Measurements from ENCODE around the gene RBM33. TPM values are rescaled to one million over a fixed set of nuclear protein-coding genes. Genes with fewer than 3 reads are reported as not detected.

The RBM33 gene
- total RNA-seq, 2 donors from 2014 or later = 34.2 to 41.5 TPM

- ATAC-seq (peak; percentile 69 to 74), DNase-seq (peak; percentile 54)
- intact Hi-C loops (cut with DNase I) = loop anchor here in 1 of 2 donors (10.0 kb wide), 2 partner anchors 968 to 1018 kb away; no protein-coding TSS in a partner anchor
Measured at GRCh38 chr7:155796381-155797261, 152.2 kb downstream of the RBM33 start.

GRCh38 chr7:155797262-155798250, 153.1 kb downstream of the RBM33 start:
- no peak for DNase-seq
- intact Hi-C loops (cut with DNase I) = loop anchor here in 1 of 2 donors (10.0 kb wide), 2 partner anchors 967 to 1017 kb away; no protein-coding TSS in a partner anchor
- ATAC-seq = peak in 1 of 2 donors; percentile 18

GRCh38 chr7:155798673-155799439, 154.4 kb downstream of the RBM33 start:
- intact Hi-C loops (cut with DNase I) = loop anchor here in 1 of 2 donors (10.0 kb wide), 2 partner anchors 966 to 1016 kb away; no protein-coding TSS in a partner anchor
- DNase-seq = no peak
- no peak for ATAC-seq

GRCh38 chr7:155799514-155799913, 155.1 kb downstream of the RBM33 start:
- DNase-seq (no peak), ATAC-seq (peak; percentile 31 to 61)
- intact Hi-C loops (cut with DNase I) = loop anchor here in 1 of 2 donors (10.0 kb wide), 2 partner anchors 965 to 1015 kb away; no protein-coding TSS in a partner anchor

GRCh38 chr7:155800301-155800700, 155.8 kb downstream of the RBM33 start:
- intact Hi-C loops (cut with DNase I) = loop anchor here in 1 of 2 donors (10.0 kb wide), 1 partner anchor 674 kb away; no protein-coding TSS in a partner anchor
- no peak for DNase-seq
- ATAC-seq = no peak

GRCh38 chr7:155800741-155801267, 156.3 kb downstream of the RBM33 start:
- intact Hi-C loops (cut with DNase I) = loop anchor here in 1 of 2 donors (10.0 kb wide), 1 partner anchor 674 kb away; no protein-coding TSS in a partner anchor
- ATAC-seq = no peak
- DNase-seq = no peak

- DNase-seq = no peak
- ATAC-seq = no peak
- intact Hi-C loops (cut with DNase I) = loop anchor here in 1 of 2 donors (10.0 kb wide), 1 partner anchor 673 kb away; no protein-coding TSS in a partner anchor
Measured at GRCh38 chr7:155802291-155802690, 157.8 kb downstream of the RBM33 start.

- no peak for ATAC-seq
- intact Hi-C loops (cut with DNase I) = loop anchor here in 1 of 2 donors (10.0 kb wide), 1 partner anchor 672 kb away; no protein-coding TSS in a partner anchor
- DNase-seq = no peak
Measured at GRCh38 chr7:155802906-155803417, 158.5 kb downstream of the RBM33 start.

- DNase-seq = no peak
- ATAC-seq = no peak
- intact Hi-C loops (cut with DNase I) = loop anchor here in 1 of 2 donors (10.0 kb wide), 1 partner anchor 671 kb away; no protein-coding TSS in a partner anchor
Measured at GRCh38 chr7:155803418-155804376, 159.2 kb downstream of the RBM33 start.

- intact Hi-C loops (cut with DNase I) = loop anchor here in 1 of 2 donors (10.0 kb wide), 1 partner anchor 670 kb away; no protein-coding TSS in a partner anchor
- DNase-seq (no peak), ATAC-seq (no peak)
Measured at GRCh38 chr7:155804431-155804831, 160.0 kb downstream of the RBM33 start.

- peak; percentile 73 to 85 for ATAC-seq
Measured at GRCh38 chr7:155804897-155805825, 160.7 kb downstream of the RBM33 start.

GRCh38 chr7:155805826-155806095, 161.3 kb downstream of the RBM33 start:
- DNase-seq (no peak), ATAC-seq (peak in 1 of 2 donors; percentile 6)
- intact Hi-C loops (cut with DNase I) = loop anchor here in 1 of 2 donors (10.0 kb wide), 1 partner anchor 669 kb away; no protein-coding TSS in a partner anchor

More at GRCh38 chr7:155804897-155805825, 160.7 kb downstream of the RBM33 start:
- DNase-seq = peak; percentile 46
- intact Hi-C loops (cut with DNase I) = loop anchor here in 1 of 2 donors (10.0 kb wide), 1 partner anchor 670 kb away; no protein-coding TSS in a partner anchor

- intact Hi-C loops (cut with DNase I) = loop anchor here in 1 of 2 donors (10.0 kb wide), 1 partner anchor 669 kb away; no protein-coding TSS in a partner anchor
- no peak for ATAC-seq
- no peak for DNase-seq
Measured at GRCh38 chr7:155806096-155806871, 161.8 kb downstream of the RBM33 start.

- ATAC-seq (no peak), DNase-seq (no peak)
- intact Hi-C loops (cut with DNase I) = loop anchor here in 1 of 2 donors (10.0 kb wide), 1 partner anchor 668 kb away; no protein-coding TSS in a partner anchor
Measured at GRCh38 chr7:155807065-155807671, 162.7 kb downstream of the RBM33 start.

Measured in left cardiac atrium (tissue), 4 donors.